Activated B cell treated with CpG ODN at 0.5 μM for 24 hours (primary cell): Measurements from ENCODE around the gene RNF151. TPM values are rescaled to one million over a fixed set of nuclear protein-coding genes. Genes with fewer than 3 reads are reported as not detected.

Experiments
- ATAC-seq: fragments of 200-7000 bp; cut with Tn5 transposase; one replicate; pipeline ENCODE4 v1.10.0; 2021; ENCODE audit warnings: low read depth, mild to moderate bottlenecking, moderate library complexity
- CTCF ChIA-PET: fragments of 350-600 bp; sonication (Branson Sonifier 250); formaldehyde crosslinking; loops from one replicate; lab custom pipeline; 2021; ENCODE audit warnings: antibody characterized with exemption; lab: Charles Lee
- POLR2A ChIA-PET: fragments of 350-600 bp; sonication (Branson Sonifier 250); formaldehyde crosslinking; loops from one replicate; lab custom pipeline; 2021; ENCODE audit warnings: antibody characterized with exemption; lab: Charles Lee
- DNase-seq: peaks from one replicate; pipeline ENCODE4 v3.0.0; 2022
- H3K27ac Mint-ChIP-seq: one replicate; pipeline ENCODE4 v1.8.0; 2020; ENCODE audit warnings: mixed read lengths
- H3K27me3 Mint-ChIP-seq: one replicate; pipeline ENCODE4 v1.8.0; 2021; ENCODE audit warnings: mixed read lengths
- H3K36me3 Mint-ChIP-seq: one replicate; pipeline ENCODE4 v1.8.0; 2021; ENCODE audit warnings: low read depth, mixed read lengths
- H3K4me1 Mint-ChIP-seq: one replicate; pipeline ENCODE4 v1.8.0; 2021; ENCODE audit warnings: mixed read lengths
- H3K4me3 Mint-ChIP-seq: one replicate; pipeline ENCODE4 v1.8.0; 2020; ENCODE audit warnings: mild to moderate bottlenecking, mixed read lengths
- H3K9me3 Mint-ChIP-seq: one replicate; pipeline ENCODE4 v1.8.0; 2020; ENCODE audit warnings: mixed read lengths
- CTCF ChIP-seq: fragments of 200-600 bp; IDR thresholded peaks from one replicate; pipeline ENCODE4 v1.8.0; 2022; ENCODE audit warnings: antibody characterized with exemption, mild to moderate bottlenecking
- intact Hi-C: fragments of 100-400 bp; cut with micrococcal nuclease; formaldehyde crosslinking; loops from one replicate; pipeline ENCODE4 v1.15.1; 2024
- total RNA-seq: library from RNA; stranded (reverse); gene quantifications from 2 replicates; pipeline ENCODE4 v1.2.3, GENCODE V29; 2022

The RNF151 gene
- total RNA-seq, 1 donor from 2014 or later: not detected

- H3K27me3 Mint-ChIP-seq: peaks cover 14% of the 10 kb centered on the region
- CTCF ChIA-PET: interaction anchor here (0.8 to 1.2 kb wide), 2 partner anchors 19 to 156 kb away, joined by 3 to 6 read pairs; no protein-coding TSS in a partner anchor
- ATAC-seq (peak; percentile 10), DNase-seq (no peak)
- peaks cover 16% of the 10 kb centered on the region for H3K36me3 Mint-ChIP-seq
- H3K4me3 Mint-ChIP-seq: peak overlapping the region; percentile 76
- intact Hi-C loops: loop anchor here (1.0 kb wide), 3 partner anchors 8 to 20 kb away; partner anchors contain the start of gene RPS2
- H3K27ac Mint-ChIP-seq: peak overlapping the region; percentile 35
- no peak for TF ChIP-seq CTCF
- peaks cover 30% of the 10 kb centered on the region for H3K4me1 Mint-ChIP-seq
- H3K9me3 Mint-ChIP-seq: no peaks in the 10 kb centered on the region
- POLR2A ChIA-PET: interaction anchor here (0.6 to 21.9 kb wide), 9 partner anchors 7 to 658 kb away, joined by 3 to 351 read pairs (median 5); partner anchors contain the start of genes NDUFB10, RNF151, RPS2 and TBL3
These were observed 17.9 kb downstream of the RNF151 start for GRCh38 chr16:1984347-1985225.

GRCh38 chr16:1985466-1986150, 19.0 kb downstream of the RNF151 start:
- Mint-ChIP-seq H3K4me1 (peaks cover 30% of the 10 kb centered on the region), H3K27me3 (peaks cover 14% of the 10 kb centered on the region), H3K36me3 (peaks cover 16% of the 10 kb centered on the region), H3K9me3 (no peaks in the 10 kb centered on the region), H3K27ac (no peak overlapping the region), H3K4me3 (peak overlapping the region; percentile 76)
- ATAC-seq (no peak), DNase-seq (no peak)
- CTCF ChIA-PET: interaction anchor here (0.7 kb wide), 1 partner anchor 22 kb away, joined by 3 read pairs; no protein-coding TSS in a partner anchor
- TF ChIP-seq CTCF: no peak
- intact Hi-C loops: no loop called here
- POLR2A ChIA-PET: interaction anchor here (0.6 to 21.9 kb wide), 5 partner anchors 14 to 56 kb away, joined by 3 to 351 read pairs (median 5); partner anchors contain the start of genes NDUFB10, RNF151, RPS2 and TBL3

GRCh38 chr16:1987198-1987597, 20.5 kb downstream of the RNF151 start:
- ChIA-PET POLR2A (interaction anchor here (0.6 to 21.9 kb wide), 3 partner anchors 22 to 1765 kb away, joined by 3 to 351 read pairs (median 4); partner anchors contain the start of genes NDUFB10, RNF151 and RPS2), CTCF (interaction anchor here (1.9 kb wide), 1 partner anchor 17 kb away, joined by 4 read pairs; no protein-coding TSS in a partner anchor)
- TF ChIP-seq CTCF: no peak
- no peak for ATAC-seq
- intact Hi-C loops: no loop called here
- peaks cover 7% of the 10 kb centered on the region for H3K27me3 Mint-ChIP-seq
- H3K36me3 Mint-ChIP-seq: peaks cover 16% of the 10 kb centered on the region
- H3K4me3 Mint-ChIP-seq: no peak overlapping the region
- H3K27ac Mint-ChIP-seq: no peak overlapping the region
- DNase-seq: no peak
- no peaks in the 10 kb centered on the region for H3K9me3 Mint-ChIP-seq
- H3K4me1 Mint-ChIP-seq: peaks cover 35% of the 10 kb centered on the region

- ChIA-PET POLR2A (interaction anchor here (0.7 to 21.9 kb wide), 8 partner anchors 8 to 226 kb away, joined by 3 to 351 read pairs (median 10); partner anchors contain the start of genes MLST8, NDUFB10, NOXO1 and PGP), CTCF (interaction anchor here (1.9 kb wide), 1 partner anchor 14 kb away, joined by 4 read pairs; no protein-coding TSS in a partner anchor)
- ATAC-seq: no peak
- Mint-ChIP-seq H3K9me3 (no peaks in the 10 kb centered on the region), H3K4me3 (peak within 1 kb of the TSS; percentile 82), H3K4me1 (peaks cover 38% of the 10 kb centered on the region), H3K36me3 (peaks cover 16% of the 10 kb centered on the region), H3K27me3 (no peaks in the 10 kb centered on the region), H3K27ac (peak within 1 kb of the TSS; percentile 88)
- peak; percentile 38 for DNase-seq
- TF ChIP-seq CTCF: no peak
- intact Hi-C loops: loop anchor here (5.0 kb wide), 1 partner anchor 377 kb away; the partner anchor contains the start of genes CRAMP1 and IFT140
These were observed 22.8 kb downstream of the RNF151 start, which contains the start of gene SYNGR3 for GRCh38 chr16:1989209-1990100. SYNGR3 (plus strand) TSS chr16:1989970; CDS start chr16:1990103, 133 bp downstream.
